Ishikawa (cell line): Measurements from ENCODE around the gene OTULIN.

Source experiments
- CEBPB ChIP-seq: IDR thresholded peaks from 2 replicates; pipeline ENCODE4 v1.6.1; 2012
- CREB1 ChIP-seq: IDR thresholded peaks from 2 replicates; pipeline ENCODE4 v1.6.1; 2012; ENCODE audit warnings: low read depth
- FOXM1 ChIP-seq: IDR thresholded peaks from 2 replicates; pipeline ENCODE4 v1.6.1; 2012; ENCODE audit warnings: low read depth, borderline replicate concordance
- MAX ChIP-seq: IDR thresholded peaks from 2 replicates; pipeline ENCODE4 v1.6.1; 2012
- NFIC ChIP-seq: IDR thresholded peaks from 2 replicates; pipeline ENCODE4 v1.6.1; 2012
- RAD21 ChIP-seq: IDR thresholded peaks from 2 replicates; pipeline ENCODE4 v1.6.1; 2012; ENCODE audit warnings: low read depth
- REST ChIP-seq: IDR thresholded peaks from 2 replicates; pipeline ENCODE4 v1.6.1; 2012; ENCODE audit warnings: low read depth, mild to moderate bottlenecking
- TAF1 ChIP-seq: IDR thresholded peaks from 2 replicates; pipeline ENCODE4 v1.6.1; 2012; ENCODE audit warnings: low read depth, mild to moderate bottlenecking
- TCF12 ChIP-seq: IDR thresholded peaks from 2 replicates; pipeline ENCODE4 v1.6.1; 2012; ENCODE audit warnings: low read depth
- TEAD4 ChIP-seq: IDR thresholded peaks from 2 replicates; pipeline ENCODE4 v1.6.1; 2012
- USF1 ChIP-seq: IDR thresholded peaks from 2 replicates; pipeline ENCODE4 v1.6.1; 2012
- YY1 ChIP-seq: IDR thresholded peaks from 2 replicates; pipeline ENCODE4 v1.6.1; 2012; ENCODE audit warnings: low read depth

- TF ChIP-seq REST (no peak), TCF12 (no peak), MAX (no peak), USF1 (no peak), CREB1 (no peak), CEBPB (no peak), TAF1 (no peak), YY1 (no peak), NFIC (no peak), RAD21 (no peak), FOXM1 (no peak), TEAD4 (no peak)
These were observed 14.5 kb upstream of the OTULIN start for GRCh38 chr5:14650052-14650451.
